ENCODE data around the gene TMEM132A. TPM values are rescaled to one million over a fixed set of nuclear protein-coding genes. Genes with fewer than 3 reads are reported as not detected.
A peak's percentile ranks its signal among the peaks of the same experiment; 100 is the strongest.

The TMEM132A gene
- 0.26 TPM for polyA plus RNA-seq

DNA sequence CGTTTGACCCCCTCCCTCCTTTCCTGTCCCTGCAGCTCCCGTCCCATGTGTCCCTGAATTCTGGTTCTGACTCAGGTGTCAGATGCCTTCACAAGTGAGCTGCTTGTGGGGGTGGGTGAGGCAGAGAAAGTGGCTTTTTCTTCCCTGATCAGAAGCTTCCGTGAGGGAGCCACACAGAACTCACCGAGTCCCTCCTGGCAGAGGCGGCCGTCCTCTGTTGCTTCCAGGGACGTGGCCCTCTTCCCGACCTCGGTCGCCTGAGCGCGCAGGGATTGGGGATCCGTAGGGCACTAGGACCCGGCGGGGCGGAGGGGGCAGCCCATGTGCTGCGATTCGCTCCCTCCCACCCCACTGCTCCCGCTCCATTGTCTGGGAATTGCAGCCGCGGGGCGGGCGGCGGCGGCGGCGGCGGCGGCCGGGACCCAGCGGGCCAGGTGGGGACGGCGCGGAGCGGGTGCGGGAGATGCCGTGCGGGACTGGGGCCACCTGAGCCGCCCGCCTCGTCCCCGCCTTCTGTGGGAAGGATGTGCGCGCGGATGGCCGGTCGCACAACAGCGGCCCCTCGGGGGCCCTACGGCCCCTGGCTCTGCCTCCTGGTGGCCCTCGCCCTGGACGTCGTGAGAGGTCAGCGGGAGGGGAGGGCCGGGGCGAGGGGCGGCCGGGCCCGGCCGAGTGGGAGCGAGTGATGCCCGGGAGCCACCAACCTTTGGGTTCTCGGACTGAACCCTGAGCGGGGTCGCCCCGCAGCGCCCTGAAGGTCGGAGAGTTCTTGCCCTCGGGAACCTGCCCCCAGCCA, at the start of gene TMEM132A:
Gene TMEM132A (plus strand): TSS at position 351 of the 796 bp plus-strand sequence. CDS start 174 bp downstream, at position 525.
- Mint-ChIP-seq H3K36me3 (peaks cover 14% of the 10 kb centered on the region), H3K27me3 (peaks cover 14% of the 10 kb centered on the region), H3K4me1 (peaks cover 17 to 25% (median 22%) of the 10 kb centered on the region in 3 donors), H3K4me3 (peak within 1 kb of the TSS; percentile 50 to 86 (median 82)), H3K27ac (peak within 1 kb of the TSS in 1 of 3 donors; percentile 72), H3K9me3 (no peaks in the 10 kb centered on the region)

- Mint-ChIP-seq H3K36me3 (no peaks in the 10 kb centered on the region), H3K4me3 (no peak overlapping the region), H3K9me3 (no peaks in the 10 kb centered on the region), H3K27ac (no peak overlapping the region), H3K4me1 (no peaks in the 10 kb centered on the region), H3K27me3 (no peaks in the 10 kb centered on the region)
These were observed 48.7 kb upstream of the TMEM132A start for GRCh38 chr11:60875366-60876167.

GRCh38 chr11:60876168-60876485, 48.1 kb upstream of the TMEM132A start:
- Mint-ChIP-seq H3K4me1 (no peaks in the 10 kb centered on the region), H3K9me3 (no peaks in the 10 kb centered on the region), H3K4me3 (no peak overlapping the region), H3K27ac (no peak overlapping the region), H3K27me3 (no peaks in the 10 kb centered on the region), H3K36me3 (no peaks in the 10 kb centered on the region)

DNA sequence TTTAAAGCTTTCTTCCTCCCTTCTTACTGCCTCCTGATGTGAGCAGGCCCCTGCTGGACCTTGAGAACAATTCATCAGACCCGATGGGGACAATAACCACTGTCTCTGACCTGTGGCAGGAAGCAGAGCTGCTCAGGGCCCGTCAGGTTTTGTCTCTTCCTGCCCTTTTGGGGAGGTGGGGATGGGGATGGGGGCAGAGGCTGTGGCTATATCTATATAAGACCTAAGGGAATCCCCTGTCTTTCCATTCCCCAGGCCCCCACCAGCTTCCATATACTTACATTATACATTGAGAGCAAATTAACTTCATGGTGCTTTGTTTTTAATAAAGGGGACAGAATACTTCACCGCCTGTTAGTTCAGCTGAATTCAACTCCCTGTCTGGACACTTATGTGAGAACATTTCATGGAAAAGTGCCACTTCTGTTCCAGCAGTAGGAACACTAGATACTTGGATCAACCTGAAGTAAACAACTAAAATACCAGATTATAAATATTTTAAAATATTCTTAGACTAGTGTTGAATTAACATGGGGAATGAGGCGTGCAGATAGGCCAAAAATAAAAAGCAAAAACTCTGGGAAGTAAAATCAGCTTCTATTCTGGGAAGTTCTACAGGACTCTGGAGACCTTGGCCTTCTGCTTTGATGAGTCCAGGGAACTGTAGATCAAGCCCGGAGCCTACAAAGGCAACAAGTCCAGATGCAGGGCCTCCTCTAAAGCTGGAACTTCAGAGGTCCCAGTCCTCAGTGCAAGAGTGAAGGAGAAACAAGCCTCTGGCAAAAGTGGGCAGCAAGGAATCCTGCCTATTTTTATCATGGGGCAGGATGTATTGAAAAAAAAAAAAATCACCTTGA, 45.8 kb upstream of the TMEM132A start:
- Mint-ChIP-seq H3K9me3 (no peaks in the 10 kb centered on the region), H3K4me3 (no peak overlapping the region), H3K4me1 (no peaks in the 10 kb centered on the region), H3K36me3 (no peaks in the 10 kb centered on the region), H3K27ac (no peak overlapping the region), H3K27me3 (no peaks in the 10 kb centered on the region)

DNA sequence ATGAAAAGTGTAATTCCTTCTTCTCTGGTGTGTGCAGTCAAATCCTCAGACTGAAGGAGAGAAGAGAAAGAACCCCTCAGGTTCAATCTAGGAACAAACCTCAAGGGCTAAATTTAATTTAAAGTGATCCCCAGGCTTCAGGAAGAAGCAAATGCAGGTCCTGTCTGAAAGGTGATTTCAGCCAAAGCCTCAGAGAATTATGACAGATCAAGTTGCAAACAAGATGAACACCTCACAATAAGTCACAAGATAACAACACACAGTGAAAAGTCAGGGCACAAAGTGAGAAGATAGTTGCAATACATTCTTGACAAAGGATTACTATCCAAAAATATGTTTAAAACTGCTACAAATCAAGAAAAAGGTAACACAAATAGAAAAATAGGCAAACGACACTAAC, 45.2 kb upstream of the TMEM132A start:
- Mint-ChIP-seq H3K36me3 (no peaks in the 10 kb centered on the region), H3K4me3 (no peak overlapping the region), H3K9me3 (no peaks in the 10 kb centered on the region), H3K27me3 (no peaks in the 10 kb centered on the region), H3K4me1 (no peaks in the 10 kb centered on the region), H3K27ac (no peak overlapping the region)

DNA sequence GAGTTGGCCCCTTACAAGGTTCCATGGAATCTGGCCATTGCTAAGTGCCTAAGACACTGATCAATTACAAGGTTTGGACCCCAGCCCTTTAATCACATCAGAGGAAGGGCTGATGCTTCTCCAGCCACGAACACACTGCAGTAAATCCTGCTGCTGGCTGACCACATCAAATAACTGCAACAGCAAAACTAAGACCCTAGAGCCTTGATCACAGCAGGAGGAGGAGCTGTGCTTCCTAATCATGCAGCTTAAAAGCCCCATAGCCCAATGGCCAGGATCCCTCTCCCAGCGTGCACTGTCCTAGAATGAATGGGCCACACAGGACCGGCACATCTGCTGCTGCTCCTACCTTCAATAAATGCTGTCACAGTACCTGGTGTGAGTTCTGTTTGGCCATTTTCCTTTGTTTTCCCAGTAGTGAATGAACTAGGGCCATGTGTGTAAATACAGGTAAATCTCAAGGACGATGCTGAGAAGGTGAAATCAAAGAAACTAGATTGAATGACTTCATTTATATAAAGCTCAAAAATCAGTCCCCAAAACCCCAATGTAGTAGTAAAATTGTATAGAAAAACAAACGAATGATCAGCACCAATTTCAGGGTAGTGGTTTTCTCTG, 44.2 kb upstream of the TMEM132A start:
- Mint-ChIP-seq H3K4me1 (no peaks in the 10 kb centered on the region), H3K4me3 (no peak overlapping the region), H3K9me3 (no peaks in the 10 kb centered on the region), H3K27me3 (no peaks in the 10 kb centered on the region), H3K27ac (no peak overlapping the region), H3K36me3 (no peaks in the 10 kb centered on the region)

DNA sequence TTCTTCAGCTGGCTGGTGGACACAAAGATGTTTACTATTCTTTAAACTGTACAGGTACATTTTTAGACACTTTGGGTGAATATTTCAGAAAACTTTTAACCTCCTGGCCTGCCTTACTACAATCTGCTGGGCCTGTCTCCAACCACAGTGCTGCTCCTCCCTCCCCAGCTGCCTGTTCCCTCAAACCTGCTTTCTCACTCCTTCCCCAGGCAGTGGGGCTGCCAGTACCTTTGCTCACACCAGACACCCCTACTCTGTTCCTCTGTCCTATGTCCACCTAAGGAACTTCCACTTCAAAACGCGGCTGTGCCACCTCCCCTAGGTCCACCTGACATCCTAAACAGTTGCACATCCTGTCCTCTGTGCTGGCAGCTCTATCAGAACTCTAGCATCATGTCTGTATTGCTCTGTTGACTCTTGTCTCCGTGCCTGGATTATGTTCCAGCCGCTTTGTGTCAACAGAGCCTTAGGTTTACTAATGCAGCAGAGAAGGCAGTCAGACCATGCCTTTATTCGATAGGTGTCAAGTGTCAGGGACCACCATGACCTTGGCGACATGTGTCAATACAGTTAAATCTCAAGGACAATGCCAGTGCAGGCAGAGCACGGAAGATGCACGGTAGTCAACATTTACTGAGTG, 43.5 kb upstream of the TMEM132A start:
- no peaks in the 10 kb centered on the region for H3K9me3 Mint-ChIP-seq
- no peaks in the 10 kb centered on the region for H3K4me1 Mint-ChIP-seq
- no peaks in the 10 kb centered on the region for H3K36me3 Mint-ChIP-seq
- no peak overlapping the region for H3K4me3 Mint-ChIP-seq
- H3K27me3 Mint-ChIP-seq, result no peaks in the 10 kb centered on the region
- no peak overlapping the region for H3K27ac Mint-ChIP-seq

DNA sequence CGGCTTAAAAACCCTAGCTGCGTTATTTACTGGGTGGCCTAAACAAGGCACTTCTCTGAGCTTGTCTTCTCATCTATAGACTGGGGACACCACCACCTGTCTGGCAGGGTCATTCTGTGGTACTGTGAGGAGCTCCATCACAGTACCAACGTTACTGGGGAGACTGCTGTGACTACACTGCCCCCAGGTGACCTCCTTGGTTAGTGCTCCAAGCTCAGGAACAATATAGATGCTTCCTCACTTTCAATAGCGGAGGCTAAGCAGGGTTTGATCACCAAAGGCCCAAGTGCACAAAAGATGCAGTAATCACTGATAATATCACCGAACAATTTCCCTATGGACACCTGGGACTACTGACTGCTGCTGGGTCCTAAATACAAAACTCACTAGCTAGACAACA, 36.7 kb upstream of the TMEM132A start:
- Mint-ChIP-seq H3K27ac (peak overlapping the region in 2 of 3 donors; percentile 60 to 64), H3K27me3 (no peaks in the 10 kb centered on the region), H3K4me3 (no peak overlapping the region), H3K4me1 (no peaks in the 10 kb centered on the region), H3K9me3 (no peaks in the 10 kb centered on the region), H3K36me3 (no peaks in the 10 kb centered on the region)

GRCh38 chr11:60889869-60890311, 34.4 kb upstream of the TMEM132A start:
- Mint-ChIP-seq H3K27ac (peak overlapping the region in 1 of 3 donors; percentile 85), H3K4me1 (peaks cover 0 to 1% (median 0%) of the 10 kb centered on the region in 3 donors)

GRCh38 chr11:60890696-60891095, 33.6 kb upstream of the TMEM132A start:
- H3K9me3 Mint-ChIP-seq, result no peaks in the 10 kb centered on the region
- H3K27me3 Mint-ChIP-seq, result no peaks in the 10 kb centered on the region
- H3K36me3 Mint-ChIP-seq, result peaks cover 3% of the 10 kb centered on the region
- H3K4me3 Mint-ChIP-seq, result no peak overlapping the region
- H3K4me1 Mint-ChIP-seq, result peaks cover 0 to 1% (median 0%) of the 10 kb centered on the region in 3 donors
- H3K27ac Mint-ChIP-seq, result no peak overlapping the region

More at GRCh38 chr11:60889869-60890311, 34.4 kb upstream of the TMEM132A start:
- Mint-ChIP-seq H3K27me3 (no peaks in the 10 kb centered on the region), H3K9me3 (no peaks in the 10 kb centered on the region), H3K4me3 (no peak overlapping the region), H3K36me3 (peaks cover 3% of the 10 kb centered on the region)

- Mint-ChIP-seq H3K4me1 (peaks cover 0 to 1% (median 0%) of the 10 kb centered on the region in 3 donors), H3K27me3 (no peaks in the 10 kb centered on the region), H3K36me3 (peaks cover 3% of the 10 kb centered on the region), H3K4me3 (peak overlapping the region in 1 of 4 donors; percentile 26), H3K27ac (peak overlapping the region in 1 of 3 donors; percentile 31), H3K9me3 (no peaks in the 10 kb centered on the region)
These were observed 33.0 kb upstream of the TMEM132A start for GRCh38 chr11:60891103-60891741.

DNA sequence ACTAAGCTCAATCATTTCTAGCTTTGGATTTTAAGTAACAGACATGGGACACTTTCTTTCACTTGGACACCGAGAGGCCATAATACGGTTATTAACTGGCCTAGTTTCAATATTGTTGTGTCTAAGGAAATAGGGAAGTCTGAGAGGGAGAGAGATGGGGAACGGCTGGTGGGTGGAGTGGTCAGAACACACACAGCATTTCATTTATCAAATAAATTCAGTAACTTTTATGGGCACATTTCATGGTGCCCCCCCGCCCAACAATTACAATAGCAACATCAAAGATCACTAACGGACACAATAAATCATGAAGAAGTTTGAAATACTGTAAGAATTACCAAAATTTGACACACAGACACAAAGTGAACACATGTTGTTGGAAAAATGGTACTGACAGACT, 28.6 kb upstream of the TMEM132A start:
- no peaks in the 10 kb centered on the region for H3K27me3 Mint-ChIP-seq
- H3K27ac Mint-ChIP-seq, result no peak overlapping the region
- H3K4me3 Mint-ChIP-seq, result no peak overlapping the region
- peaks cover 14% of the 10 kb centered on the region for H3K36me3 Mint-ChIP-seq
- no peaks in the 10 kb centered on the region for H3K9me3 Mint-ChIP-seq
- H3K4me1 Mint-ChIP-seq, result peaks cover 1 to 12% (median 4%) of the 10 kb centered on the region in 3 donors

DNA sequence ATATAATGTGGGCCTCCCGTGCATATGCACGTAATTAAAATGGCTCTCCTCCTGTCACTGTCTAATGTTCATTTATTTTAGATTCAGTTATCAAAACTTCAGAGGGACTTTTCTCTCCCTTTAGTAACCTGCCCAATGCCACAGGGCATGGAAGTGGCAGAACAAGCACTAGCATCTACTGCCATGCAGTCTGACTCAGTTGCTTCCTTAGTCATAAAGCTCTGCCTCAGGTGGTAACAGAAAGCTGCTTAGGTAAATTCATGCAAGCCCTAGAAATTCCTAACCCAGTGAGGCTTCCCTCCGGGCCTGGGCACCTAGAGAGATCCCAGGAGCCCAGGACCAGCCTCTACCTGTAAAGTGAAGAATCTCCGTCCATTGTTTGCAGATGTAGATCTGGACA, 26.8 kb upstream of the TMEM132A start:
- Mint-ChIP-seq H3K9me3 (no peaks in the 10 kb centered on the region), H3K36me3 (peaks cover 14% of the 10 kb centered on the region), H3K27ac (peak overlapping the region in 1 of 3 donors; percentile 94), H3K4me1 (peaks cover 1 to 12% (median 4%) of the 10 kb centered on the region in 3 donors), H3K4me3 (peak overlapping the region in 1 of 4 donors; percentile 58), H3K27me3 (no peaks in the 10 kb centered on the region)
